Lower leg skin (tissue), 3 donors: ENCODE results near the gene EDEM2.

Experiments used
- POLR2A ChIP-seq, 2 donors: fragments of 450-650 bp; IDR thresholded peaks; one replicate each; pipeline ENCODE4 v1.6.1; 2016 to 2017; ENCODE audit warnings: antibody characterized with exemption in 2 of 2, mild to moderate bottlenecking in 1 of 2, moderate library complexity in 1 of 2
- TF ChIP-seq, protein P1 (sequence below), 3 donors: fragments of 450-650 bp; IDR thresholded peaks; one replicate each; pipeline ENCODE4 v1.5.1; 2016; ENCODE audit warnings: antibody characterized with exemption in 3 of 3, mild to moderate bottlenecking in 3 of 3, moderate library complexity in 2 of 3

DNA sequence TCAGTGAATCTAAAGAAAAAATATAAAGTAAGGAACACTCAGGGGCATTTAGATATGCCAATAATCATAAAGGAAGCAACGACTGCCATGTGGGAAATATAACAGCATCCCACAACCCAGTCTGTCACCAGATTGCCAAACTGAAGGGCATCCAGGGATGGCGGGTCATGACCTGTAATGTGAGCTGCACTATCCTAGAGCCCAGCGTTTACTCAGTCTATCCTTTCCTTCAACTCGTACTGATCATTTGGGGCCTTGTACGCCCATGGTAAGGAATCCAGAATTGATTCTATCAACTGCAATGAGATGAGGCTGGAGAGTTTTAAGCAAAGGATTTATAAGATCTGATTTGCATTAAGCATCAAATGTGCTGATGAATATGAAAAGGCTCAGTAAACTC is 59.8 kb downstream of the EDEM2 start:
- TF ChIP-seq, protein P1, sequence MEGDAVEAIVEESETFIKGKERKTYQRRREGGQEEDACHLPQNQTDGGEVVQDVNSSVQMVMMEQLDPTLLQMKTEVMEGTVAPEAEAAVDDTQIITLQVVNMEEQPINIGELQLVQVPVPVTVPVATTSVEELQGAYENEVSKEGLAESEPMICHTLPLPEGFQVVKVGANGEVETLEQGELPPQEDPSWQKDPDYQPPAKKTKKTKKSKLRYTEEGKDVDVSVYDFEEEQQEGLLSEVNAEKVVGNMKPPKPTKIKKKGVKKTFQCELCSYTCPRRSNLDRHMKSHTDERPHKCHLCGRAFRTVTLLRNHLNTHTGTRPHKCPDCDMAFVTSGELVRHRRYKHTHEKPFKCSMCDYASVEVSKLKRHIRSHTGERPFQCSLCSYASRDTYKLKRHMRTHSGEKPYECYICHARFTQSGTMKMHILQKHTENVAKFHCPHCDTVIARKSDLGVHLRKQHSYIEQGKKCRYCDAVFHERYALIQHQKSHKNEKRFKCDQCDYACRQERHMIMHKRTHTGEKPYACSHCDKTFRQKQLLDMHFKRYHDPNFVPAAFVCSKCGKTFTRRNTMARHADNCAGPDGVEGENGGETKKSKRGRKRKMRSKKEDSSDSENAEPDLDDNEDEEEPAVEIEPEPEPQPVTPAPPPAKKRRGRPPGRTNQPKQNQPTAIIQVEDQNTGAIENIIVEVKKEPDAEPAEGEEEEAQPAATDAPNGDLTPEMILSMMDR (IDR thresholded peaks at IDR 0.05): no peak
- no peak for TF ChIP-seq POLR2A (IDR thresholded peaks at IDR 0.05)
